ENCODE measurements around the gene RNF130.
"Not testable (repeated sequence)": the region's sequence is repeated elsewhere in the genome, so short reads cannot be mapped to it uniquely, and the experiment has no call there.

Gene RNF130

DNA sequence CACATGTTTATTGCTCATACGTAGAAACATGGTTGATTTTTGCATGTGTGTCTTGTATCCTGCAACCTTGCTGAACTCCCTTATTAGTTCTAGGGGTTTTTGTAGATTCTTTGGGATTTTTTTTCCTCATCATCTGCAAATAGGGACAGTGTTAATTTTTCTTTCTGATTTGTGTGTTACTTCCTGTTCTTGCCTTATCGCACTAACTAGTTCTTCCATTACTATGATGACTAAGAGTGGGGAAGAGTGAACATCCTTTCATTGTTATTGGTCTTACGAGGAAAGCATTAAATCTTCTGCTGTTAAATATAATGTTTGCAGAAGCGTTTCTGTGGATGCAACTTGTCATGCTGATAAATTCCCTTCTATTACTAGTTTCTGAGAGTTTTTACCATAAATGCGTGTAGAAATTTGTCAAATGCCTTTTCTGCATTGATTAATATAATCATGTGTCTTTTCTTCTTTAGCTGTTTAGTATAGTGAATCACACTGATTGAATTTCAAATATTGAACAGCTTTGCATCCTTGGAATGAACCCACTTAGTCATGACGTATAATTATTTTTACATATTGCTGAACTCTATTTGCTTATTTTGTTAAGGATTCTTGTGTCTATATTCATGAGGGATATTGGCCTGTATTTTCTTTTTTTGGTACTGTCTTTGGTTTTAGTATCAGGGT is 32.1 kb upstream of the RNF130 start:
- no peak overlapping the region for H3K4me3 ChIP-seq (ENCODE audit: low read depth, low read length)

DNA sequence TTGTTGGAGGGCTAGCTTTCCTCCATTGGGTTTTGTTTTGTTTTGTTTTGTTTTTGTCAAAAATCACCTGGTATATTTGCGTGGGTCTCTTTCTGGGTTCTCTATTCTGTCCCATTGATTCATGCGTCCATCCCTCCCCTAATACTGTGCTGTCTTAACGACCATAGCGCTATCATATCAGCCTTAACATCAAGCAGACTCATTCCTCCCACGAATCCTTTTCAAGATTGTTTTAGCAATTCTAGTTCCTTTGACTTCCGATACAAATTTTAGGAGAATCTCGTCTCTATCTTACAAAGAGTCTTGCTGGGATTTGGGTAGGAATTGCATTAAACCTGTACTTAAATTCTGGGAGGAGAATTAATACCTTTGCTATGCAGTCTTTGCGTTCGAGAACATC is 31.1 kb upstream of the RNF130 start:
- H3K4me3 ChIP-seq (ENCODE audit: low read depth, low read length), result no peak overlapping the region

DNA sequence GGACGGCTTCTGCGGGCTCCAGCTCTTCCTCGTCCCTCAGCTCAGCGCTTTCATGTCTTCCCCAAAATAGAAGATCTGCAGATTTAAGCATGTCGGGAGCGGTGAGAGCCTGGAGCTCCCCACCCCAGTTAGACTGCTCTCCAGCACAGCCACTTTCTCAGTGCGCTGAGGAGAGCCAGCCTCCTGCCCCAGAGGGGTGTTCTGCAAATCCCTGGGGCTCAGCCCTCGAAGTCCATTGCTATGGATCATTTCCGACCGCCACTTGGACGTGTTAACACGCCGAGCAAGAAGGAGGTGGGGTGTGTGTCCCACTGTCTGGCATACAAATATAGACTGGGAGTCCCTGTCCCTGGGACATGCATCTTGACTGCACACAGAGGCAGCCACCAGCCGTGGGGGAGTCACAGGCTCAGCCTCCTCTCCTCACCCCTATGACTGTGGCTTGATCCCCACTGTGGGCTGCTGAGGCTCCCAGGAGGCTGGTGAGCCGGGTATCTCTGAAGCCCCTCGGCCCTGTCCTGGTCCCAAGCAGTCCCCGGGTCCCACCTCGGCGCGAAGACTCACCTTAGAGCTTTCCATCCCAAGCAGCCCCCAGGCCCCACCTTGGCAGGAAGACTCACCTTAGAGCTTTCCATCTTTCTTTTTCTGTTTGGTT is 30.0 kb upstream of the RNF130 start:
- no peak overlapping the region for H3K4me3 ChIP-seq (ENCODE audit: low read depth, low read length)

DNA sequence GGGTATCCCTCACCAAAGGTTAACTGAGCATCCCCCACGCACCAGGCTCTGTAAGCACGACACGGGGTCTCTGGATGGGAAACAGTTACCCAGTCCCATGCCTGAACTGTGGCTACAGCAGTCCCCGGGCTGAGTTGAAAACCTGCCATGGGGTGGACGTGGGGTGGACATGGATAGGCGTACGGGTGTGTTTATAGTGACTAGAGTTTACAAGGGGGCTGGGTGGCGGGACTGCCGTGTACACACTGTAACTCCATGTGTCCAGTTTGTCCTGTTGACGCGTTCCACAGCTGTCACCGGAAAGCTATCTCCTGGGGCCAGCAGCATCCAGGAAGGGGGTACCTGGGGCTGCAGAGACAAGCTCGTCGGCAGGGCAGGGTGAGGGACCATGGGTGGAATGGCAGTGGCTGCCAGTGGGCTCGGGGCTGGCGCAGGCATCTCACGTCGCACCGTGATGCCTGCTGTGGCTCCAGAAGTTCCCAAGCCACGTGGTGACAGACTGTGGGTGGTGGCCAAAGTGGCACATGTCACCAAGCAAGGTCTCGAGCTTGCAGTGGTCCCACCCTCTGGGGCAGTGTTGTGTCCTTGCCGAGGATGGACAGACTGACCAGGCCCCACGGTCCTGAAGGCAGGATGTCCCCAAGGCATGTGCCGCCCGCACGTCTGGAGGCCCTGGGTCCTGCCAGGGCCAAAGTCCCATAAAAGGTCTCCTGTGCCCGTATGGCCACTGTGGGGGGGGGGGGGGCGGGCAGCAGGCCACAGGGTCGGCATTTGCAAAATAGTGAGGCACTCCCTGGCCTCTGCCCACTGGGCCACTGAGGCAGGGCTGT is 29.3 kb upstream of the RNF130 start:
- H3K4me3 ChIP-seq (ENCODE audit: low read depth, low read length), result no peak overlapping the region

DNA sequence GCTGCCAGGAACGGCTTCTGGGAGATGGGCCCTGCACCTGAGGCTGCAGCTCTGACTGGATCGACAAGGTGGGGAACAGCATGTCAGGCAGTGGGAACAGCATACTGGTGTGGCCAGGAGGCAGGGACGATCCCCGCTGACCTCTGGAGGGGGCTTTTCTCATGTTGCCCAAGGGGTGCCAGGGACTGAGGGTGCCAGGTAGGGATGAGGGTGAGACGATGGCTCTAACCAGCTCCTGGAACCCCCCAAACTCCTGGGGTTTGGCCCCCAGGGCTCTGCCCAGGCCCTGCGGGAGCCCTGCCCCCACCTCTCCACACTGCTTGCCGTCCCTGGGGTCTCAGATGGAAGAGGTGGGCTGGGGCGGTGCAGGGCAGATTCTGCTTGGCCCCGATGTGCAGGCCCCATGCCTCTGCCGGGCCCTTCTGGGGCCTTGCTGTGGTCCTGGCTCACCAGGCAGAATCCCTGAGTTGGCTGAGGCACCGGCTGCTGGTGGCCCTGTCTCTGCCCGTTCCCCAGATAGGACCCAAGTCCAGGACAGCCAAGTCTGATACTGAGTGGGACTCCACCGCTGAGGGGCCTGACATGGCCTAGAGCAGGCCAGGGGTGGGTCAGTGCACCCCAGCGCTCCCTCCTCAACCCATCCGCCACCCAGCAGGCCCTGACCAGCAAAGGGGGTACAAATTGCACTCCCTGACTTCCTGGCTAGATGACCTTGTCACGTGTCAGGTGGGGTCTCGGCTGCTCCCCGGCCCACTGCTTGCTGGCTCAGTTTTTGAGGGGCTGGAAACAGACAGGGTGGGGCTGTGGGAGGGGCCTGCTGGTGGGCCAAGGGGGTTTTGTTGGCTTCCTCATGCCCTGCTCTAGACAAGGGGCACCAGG is 28.4 kb upstream of the RNF130 start:
- H3K4me3 ChIP-seq (ENCODE audit: low read depth, low read length), result no peak overlapping the region

DNA sequence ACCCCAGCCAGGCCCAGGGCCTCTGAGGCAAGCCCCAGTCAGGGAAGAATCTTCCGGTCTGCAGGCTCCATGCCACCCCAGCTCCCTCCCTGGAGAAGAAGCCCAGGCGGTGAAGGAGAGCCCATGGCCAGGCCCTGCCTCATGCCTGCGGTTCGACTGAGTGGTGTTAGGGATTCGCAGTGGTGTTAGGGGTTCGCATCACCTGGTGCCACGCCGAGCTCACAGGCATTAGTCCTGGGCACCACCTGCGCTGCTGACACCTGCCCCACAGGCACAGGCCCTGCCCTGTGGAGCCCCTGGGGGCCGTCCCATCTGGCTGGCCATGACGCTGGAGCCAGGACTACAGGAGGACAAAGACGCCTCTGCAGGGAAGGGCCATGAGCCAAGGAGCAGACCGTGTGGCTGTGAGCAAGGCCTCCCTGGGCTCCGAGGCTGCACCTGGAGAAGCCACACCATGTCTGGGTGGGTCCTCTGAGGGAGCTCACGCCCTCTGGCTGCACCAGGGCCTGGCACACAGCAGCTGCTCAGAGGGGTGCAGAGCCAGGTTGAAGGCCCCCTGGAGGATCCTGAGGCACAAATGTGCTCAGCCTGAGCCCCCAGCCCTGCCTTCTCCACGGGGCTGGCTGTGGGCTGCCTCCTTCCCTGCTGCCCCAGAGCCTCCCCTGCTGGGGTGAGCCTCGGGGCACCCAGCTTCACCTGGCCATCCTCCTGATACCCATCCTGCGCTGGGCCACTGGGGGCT is 27.6 kb upstream of the RNF130 start:
- H3K4me3 ChIP-seq (ENCODE audit: low read depth, low read length), result no peak overlapping the region

DNA sequence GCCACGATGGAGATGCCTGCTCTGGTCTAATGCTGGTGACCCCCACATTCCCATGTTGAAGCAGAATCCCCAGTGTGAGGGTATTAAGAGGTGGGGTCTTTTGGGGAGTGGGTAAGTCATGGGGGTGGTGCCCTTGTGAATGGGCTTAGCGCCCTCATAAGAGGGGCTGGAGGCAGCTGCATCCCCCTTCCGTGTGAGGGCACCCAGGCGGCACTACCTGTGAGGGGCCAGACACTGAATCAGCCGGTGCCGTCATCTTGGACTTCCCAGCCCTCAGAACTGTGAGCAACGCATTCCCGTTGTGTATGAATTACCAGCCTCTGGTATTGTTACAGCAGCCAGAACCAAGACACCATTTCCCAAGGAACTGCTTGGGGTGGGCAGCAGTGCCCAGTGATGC is 27.0 kb upstream of the RNF130 start:
- no peak overlapping the region for H3K4me3 ChIP-seq (ENCODE audit: low read depth, low read length)

DNA sequence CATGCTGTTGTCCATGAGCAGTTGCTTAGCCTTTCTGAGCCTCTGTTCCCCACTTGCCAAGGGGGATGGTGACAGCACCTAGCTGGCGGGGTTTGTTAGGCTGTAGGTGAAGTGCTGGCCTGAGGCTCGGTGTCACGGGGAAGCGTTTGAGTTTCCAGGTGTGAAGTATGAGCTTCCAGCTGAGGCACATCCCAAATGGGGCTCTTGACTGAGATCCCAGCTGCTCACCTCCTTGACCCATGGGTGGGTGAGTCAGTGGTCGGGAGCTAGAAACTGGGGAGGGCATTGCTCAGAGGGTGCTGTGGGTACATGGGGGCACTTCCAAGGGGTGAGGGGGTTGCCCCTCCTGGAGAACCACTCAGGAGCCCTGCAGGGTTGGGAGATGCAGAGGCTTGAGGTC is 26.4 kb upstream of the RNF130 start:
- no peak overlapping the region for H3K4me3 ChIP-seq (ENCODE audit: low read depth, low read length)

DNA sequence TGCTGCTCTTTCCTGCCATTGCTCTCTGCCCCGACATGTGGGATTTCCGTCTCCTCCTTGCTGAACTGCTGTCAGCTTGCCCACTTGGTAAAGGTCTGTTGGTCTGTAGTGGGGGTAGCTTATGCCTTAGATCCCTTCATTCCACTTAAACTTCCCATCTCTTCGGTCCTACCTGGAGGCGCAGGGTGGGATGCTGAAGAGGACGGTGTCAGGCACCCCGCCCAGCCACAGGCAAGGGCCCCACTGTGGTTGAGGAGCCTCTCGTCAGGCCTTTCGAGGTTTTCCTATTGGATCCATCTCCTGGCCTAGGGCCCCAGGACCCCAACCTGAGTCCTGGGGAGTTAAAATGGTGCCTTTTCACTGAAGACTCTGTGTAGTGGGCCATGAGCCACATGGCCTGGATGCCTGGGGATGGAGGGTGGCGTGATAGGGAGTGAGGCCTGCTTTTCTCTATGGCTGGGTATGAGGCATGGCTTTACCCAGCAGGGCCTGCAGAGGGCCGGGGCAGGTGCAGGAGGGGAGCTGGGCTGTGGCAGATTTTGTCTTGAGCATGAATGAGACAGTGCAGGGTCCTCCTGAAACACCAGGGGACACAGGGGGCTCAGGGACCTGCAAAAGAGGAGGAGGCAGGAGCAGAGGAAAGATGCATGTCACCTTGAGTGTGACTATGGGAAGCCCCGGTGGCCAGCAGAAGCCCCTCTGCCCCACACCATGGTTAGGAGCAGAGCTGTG is 25.8 kb upstream of the RNF130 start:
- no peak overlapping the region for H3K4me3 ChIP-seq (ENCODE audit: low read depth, low read length)

DNA sequence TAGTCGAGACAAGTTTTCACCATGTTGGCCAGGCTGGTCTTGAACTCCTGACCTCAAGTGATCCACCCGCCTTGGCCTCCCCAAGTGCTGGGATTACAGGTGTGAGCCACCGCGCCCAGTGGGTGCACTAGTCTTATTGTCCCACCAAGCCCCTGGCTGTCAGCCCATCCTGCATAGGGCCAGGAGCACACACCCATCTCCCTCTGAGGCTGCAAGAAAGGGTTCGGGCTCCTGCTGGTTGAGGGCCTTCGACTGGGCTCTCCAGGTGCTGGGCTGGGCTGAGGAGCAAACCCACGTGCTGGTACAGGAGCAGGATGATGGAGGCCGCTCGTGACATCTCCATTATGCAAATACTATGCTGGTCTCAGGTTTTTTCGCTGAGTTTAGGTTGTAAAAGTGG is 25.1 kb upstream of the RNF130 start:
- H3K4me3 ChIP-seq (ENCODE audit: low read depth, low read length), result no peak overlapping the region

DNA sequence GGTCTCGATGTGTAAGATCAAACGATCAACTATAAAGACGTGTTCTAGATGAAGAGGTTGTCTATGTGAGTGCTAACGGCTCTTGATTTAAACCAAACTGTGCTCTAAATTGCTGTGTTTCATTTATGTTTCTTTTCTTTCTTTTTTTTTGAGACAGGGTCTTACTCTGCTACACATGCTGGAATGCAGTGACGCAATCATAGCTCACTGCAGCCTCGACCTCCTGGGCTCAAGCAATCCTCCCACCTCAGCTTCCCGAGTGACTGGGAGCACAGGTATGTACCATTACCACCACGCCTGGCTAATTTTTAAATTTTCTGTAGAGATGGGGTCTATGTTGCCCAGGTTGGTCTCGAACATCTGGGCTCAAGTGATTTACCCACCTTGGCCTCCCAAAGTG is 24.0 kb upstream of the RNF130 start:
- H3K4me3 ChIP-seq (ENCODE audit: low read depth, low read length), result no peak overlapping the region

DNA sequence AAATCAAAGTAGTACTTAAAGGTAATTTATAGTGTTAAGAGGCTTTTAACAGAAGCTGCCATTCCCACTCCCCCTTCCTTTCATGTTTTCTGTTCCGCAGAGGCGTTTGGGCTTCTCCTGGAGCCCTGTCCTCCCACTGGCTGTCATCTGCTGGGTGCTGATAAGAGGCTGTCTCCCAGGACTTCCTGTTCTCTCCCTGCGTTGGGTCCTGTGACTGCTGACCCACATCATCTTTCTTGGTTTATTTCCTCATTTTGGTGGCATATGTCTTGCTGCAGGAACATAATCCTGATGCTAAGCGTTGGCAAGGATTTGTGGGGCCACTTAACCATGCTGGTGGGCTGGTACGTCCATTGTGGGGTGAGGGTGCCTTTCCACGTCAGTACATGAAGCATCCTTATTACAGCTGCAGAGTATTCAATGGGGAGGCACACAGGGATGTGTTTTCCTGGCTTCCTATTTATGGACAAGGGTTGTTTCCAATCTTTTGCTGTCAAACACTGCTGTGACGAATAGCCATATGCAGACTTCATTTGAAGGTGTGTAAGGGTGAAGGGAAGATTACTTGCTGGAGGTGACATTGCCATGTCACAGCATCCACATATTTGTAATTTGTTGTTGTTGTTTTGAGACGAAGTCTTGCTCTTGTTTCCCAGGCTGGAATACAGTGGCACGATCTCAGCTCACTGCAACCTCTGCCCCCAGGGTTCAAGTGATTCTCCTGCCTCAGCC is 22.3 kb upstream of the RNF130 start:
- no peak overlapping the region for H3K4me3 ChIP-seq (ENCODE audit: low read depth, low read length)

DNA sequence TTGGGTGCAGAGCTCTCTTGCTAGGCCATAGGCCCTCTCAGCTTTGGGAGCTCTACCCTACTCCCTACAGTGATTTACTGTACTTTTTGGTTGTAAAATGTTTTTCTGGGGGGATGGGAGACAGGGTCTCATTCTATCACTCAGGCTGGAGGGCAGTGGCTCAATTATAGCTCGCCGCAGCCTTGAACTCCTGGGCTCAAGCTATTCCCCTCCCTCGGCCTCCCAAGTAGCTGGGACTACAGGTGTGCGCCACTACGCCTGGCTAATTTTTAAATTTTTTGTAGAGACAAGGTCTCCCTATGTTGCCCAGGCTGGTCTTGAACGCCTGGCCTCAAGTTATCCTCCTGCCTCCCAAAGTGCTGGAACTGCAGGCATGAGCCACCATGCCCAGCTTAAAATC is 21.7 kb upstream of the RNF130 start:
- no peak overlapping the region for H3K4me3 ChIP-seq (ENCODE audit: low read depth, low read length)

DNA sequence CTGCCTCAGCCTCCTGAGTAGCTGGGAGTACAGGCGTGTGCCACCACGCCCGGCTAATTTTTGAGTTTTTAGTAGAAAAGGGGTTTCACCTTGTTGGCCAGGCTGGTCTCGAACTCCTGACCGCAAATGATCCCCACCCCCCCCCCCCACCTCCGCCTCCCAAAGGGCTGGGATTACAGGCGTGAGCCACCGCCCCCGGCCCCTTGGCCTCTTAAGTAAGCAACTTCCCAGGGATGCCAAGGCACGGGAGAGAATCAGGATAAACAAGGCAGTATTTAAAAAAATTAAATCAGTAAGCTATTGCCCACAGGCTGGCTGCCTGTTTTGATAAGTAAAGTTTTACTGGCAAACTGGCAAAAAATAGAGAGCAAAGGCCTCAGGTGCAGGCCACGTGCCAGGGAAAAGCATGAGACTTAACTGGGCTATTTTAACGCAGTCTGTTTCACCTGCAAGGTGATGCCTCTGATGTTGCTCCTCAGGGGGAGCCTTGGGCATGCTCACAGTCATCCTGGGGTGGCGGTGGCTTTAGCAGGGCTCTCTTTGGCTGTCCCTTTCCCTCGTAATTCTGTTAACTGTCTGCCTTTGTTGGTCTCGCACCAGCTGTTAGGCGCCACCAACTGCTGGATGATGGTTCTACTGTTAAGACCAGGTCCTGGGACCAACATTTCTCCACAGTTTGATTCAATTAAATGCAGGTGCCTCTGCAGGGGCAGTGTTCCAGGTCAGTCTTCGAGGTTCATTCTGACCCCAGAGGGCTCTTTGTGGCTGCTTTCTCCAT is 19.4 kb upstream of the RNF130 start:
- no peak overlapping the region for H3K4me3 ChIP-seq (ENCODE audit: low read depth, low read length)

DNA sequence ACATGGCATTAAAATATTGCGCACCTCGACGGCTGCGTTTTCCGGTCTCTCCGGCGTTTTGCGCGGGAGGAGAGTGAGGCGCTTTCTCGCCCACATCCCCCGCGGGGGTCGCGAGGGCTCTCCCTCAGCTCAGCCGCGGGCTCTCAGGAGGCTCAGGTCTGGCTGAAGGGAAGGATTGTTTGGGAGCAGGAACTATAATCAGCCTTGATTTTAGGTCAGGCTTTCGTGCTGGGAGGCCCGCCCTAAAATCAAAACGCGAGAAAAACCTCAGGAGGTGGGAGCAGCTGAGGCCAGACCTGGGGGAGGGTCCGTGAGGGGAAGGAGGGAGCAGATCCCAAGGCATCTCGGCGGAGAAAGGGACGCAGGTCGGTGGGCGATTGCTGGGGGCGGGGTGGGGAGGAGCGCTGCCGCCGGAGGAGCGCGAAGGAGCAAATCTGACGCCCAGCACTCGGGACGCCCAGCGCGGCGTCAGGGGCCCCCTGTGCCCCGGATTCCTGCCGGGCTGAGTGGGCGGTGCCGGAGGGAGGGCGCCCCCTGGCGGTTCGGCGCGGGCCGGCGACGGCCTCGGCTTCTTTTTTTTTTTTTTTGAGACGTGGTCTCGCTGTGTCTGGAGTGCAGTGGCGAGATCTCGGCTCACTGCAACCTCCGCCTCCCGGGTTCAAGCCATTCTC is 18.7 kb upstream of the RNF130 start:
- peak overlapping the region; percentile 24 for H3K4me3 ChIP-seq (ENCODE audit: low read depth, low read length)

DNA sequence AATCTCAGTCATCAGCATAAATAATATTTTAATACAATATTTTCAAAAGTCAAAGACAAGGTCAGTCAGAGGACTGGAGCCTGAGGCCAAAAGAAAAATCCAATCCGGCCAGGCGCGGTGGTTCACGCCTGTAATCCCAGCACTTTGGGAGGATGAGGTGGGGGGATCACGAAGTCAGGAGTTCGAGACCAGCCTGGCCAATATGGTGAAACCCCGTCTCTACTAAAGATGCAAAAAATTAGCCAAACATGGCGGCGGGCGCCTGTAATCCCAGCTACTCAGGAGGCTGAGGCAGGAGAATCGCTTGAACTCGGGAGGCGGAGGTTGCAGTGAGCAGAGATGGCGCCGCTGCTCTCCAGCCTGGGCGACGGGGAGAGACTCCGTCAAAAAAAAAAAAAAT is 18.1 kb upstream of the RNF130 start:
- not testable (repeated sequence) for H3K4me3 ChIP-seq (ENCODE audit: low read depth, low read length)

DNA sequence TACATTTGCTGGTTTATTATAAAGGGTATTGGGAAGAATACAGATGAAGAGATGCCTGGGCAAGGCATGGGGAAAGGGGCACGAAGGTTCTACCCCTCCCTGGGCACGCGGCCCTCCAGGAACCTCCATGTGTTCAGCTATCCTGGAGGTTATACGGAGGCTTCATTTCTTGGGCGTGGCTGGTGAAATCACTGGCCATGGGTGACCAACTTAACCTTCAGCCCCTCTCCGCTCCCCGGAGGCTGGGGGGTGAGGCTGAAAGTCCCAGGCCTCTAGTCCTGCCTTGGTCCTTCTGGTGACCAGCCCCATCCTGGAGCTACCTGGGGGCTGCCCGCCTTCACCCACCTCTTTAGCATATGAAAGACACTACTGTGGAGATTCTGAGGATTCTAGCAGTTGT is 17.0 kb upstream of the RNF130 start:
- no peak overlapping the region for H3K4me3 ChIP-seq (ENCODE audit: low read depth, low read length)

All from iPS-11a (cell line).